GM12878 (cell line): ENCODE measurements around the gene NUTM2F. TPM values are rescaled to one million over a fixed set of nuclear protein-coding genes. Genes with fewer than 3 reads are reported as not detected.

ENCODE experiments used
- ATAC-seq: fragments of 200-7000 bp; cut with Tn5 transposase; 3 replicates; pipeline ENCODE4 v1.9.1; 2020; ENCODE audit warnings: mild to moderate bottlenecking, moderate library complexity
- BruUV-seq: library from RNA; stranded (reverse); fragments of 400-500 nt; replicated peaks from 2 replicates; lab custom pipeline; 2021; lab: Mats Ljungman, UMichigan
- CTCF ChIA-PET: fragments of 300-600 bp; sonication (Branson Sonifier 250); formaldehyde crosslinking; extraction: SDS; loops from one replicate; lab custom pipeline; 2021; ENCODE audit warnings: inconsistent platforms; lab: Yijun Ruan, JAX
- POLR2A ChIA-PET: fragments of 350-600 bp; formaldehyde crosslinking; extraction: SDS; loops from one replicate; lab custom pipeline; 2021; ENCODE audit warnings: inconsistent platforms; lab: Charles Lee
- RAD21 ChIA-PET: fragments of 300-600 bp; sonication (Branson Sonifier 250); formaldehyde crosslinking; loops from one replicate; lab custom pipeline; 2023; ENCODE audit warnings: antibody characterized with exemption; ENCODE audit not compliant: unreplicated experiment; lab: Charles Lee
- SMC1A ChIA-PET: fragments of 300-600 bp; sonication (Branson Sonifier 250); formaldehyde crosslinking; loops from one replicate; lab custom pipeline; 2023; ENCODE audit not compliant: unreplicated experiment, uncharacterized antibody; lab: Charles Lee
- DNase-seq: peaks from one replicate; pipeline ENCODE4 v3.0.0-alpha.2; 2011; ENCODE audit warnings: low read depth, low spot score
- FAIRE-seq: peaks from 3 replicates; lab custom pipeline; 2011; peaks lifted over from hg19 to GRCh38; lab: Jason Lieb, UNC
- H2AFZ ChIP-seq: 2 replicates; pipeline ENCODE4 v1.6.0; 2011; ENCODE audit warnings: low read depth, low read length, control low read depth; ENCODE audit not compliant: control insufficient read depth
- H3K27ac ChIP-seq: 2 replicates; pipeline ENCODE4 v1.5.1; 2011; ENCODE audit warnings: control low read depth; ENCODE audit not compliant: control insufficient read depth, insufficient read depth
- H3K27me3 ChIP-seq, 2 experiments: replicated peaks in 1 of 2; 2 replicates each; pipeline versions ENCODE4 v1.6.0 to v1.6.1; 2011; ENCODE audit warnings: low read length in 1 of 2; ENCODE audit not compliant: control insufficient read depth in 2 of 2, insufficient read depth in 2 of 2
- H3K36me3 ChIP-seq, 2 experiments: 2 replicates each; pipeline ENCODE4 v1.5.1; 2011; ENCODE audit warnings: low read length in 1 of 2; ENCODE audit not compliant: control insufficient read depth in 2 of 2, insufficient read depth in 2 of 2
- H3K4me1 ChIP-seq: 2 replicates; pipeline ENCODE4 v1.6.1; 2011; ENCODE audit warnings: mild to moderate bottlenecking, low read length, moderate library complexity, mixed read lengths; ENCODE audit not compliant: control insufficient read depth, insufficient read depth
- H3K4me2 ChIP-seq: 2 replicates; pipeline ENCODE4 v1.6.0; 2011; ENCODE audit warnings: control low read depth; ENCODE audit not compliant: control insufficient read depth, insufficient read depth
- H3K4me3 ChIP-seq: fragments of 200-600 bp; sonication (generic); 2 replicates; pipeline ENCODE4 v1.5.1; 2016
- H3K79me2 ChIP-seq: 2 replicates; pipeline ENCODE4 v1.6.0; 2011; ENCODE audit warnings: low read length; ENCODE audit not compliant: control insufficient read depth, insufficient read depth
- H3K9ac ChIP-seq: 2 replicates; pipeline ENCODE4 v1.8.0; 2011; ENCODE audit warnings: low read length, control low read depth, mixed read lengths; ENCODE audit not compliant: control insufficient read depth, insufficient read depth
- H3K9me3 ChIP-seq: replicated peaks from 3 replicates; pipeline ENCODE4 v1.5.1; 2011; ENCODE audit warnings: mild to moderate bottlenecking, low read length; ENCODE audit not compliant: control insufficient read depth, insufficient read depth
- H4K20me1 ChIP-seq: 2 replicates; pipeline ENCODE4 v1.6.0; 2011; ENCODE audit not compliant: control insufficient read depth, insufficient read depth
- ATF7 ChIP-seq: fragments of 450-650 bp; IDR thresholded peaks from 2 replicates; pipeline ENCODE4 v1.6.1; 2016; ENCODE audit warnings: low read depth, mild to moderate bottlenecking
- CHD1 ChIP-seq: IDR thresholded peaks from 2 replicates; pipeline ENCODE4 v1.6.1; 2012; ENCODE audit warnings: low read depth, low read length, improper control_type of control experiment
- GATAD2B ChIP-seq: fragments of 450-650 bp; conservative IDR thresholded peaks from 2 replicates; pipeline ENCODE4 v1.6.1; 2017; ENCODE audit warnings: low read depth, mild to moderate bottlenecking, moderate library complexity
- IKZF2 ChIP-seq, 2 experiments: fragments of 450-650 bp; IDR thresholded peaks; 2 replicates each; pipeline ENCODE4 v1.6.1; 2017; ENCODE audit warnings: mild to moderate bottlenecking in 2 of 2, moderate library complexity in 2 of 2
- KAT2A ChIP-seq: conservative IDR thresholded peaks from 2 replicates; pipeline ENCODE4 v1.6.1; 2011; ENCODE audit warnings: low read depth, low read length; ENCODE audit not compliant: control insufficient read depth
- MEF2B ChIP-seq: fragments of 450-650 bp; IDR thresholded peaks from 2 replicates; pipeline ENCODE4 v1.6.1; 2018; ENCODE audit warnings: mild to moderate bottlenecking, moderate library complexity; ENCODE audit not compliant: partially characterized antibody, poor library complexity, severe bottlenecking
- NFIC ChIP-seq: IDR thresholded peaks from 2 replicates; pipeline ENCODE4 v1.6.1; 2012; ENCODE audit warnings: low read depth, mild to moderate bottlenecking, inconsistent platforms, low read length, moderate library complexity
- NR2C2 ChIP-seq: IDR thresholded peaks from 2 replicates; pipeline ENCODE4 v1.6.1; 2011; ENCODE audit warnings: borderline replicate concordance, low read depth; ENCODE audit not compliant: control insufficient read depth, insufficient read length
- RAD21 ChIP-seq: IDR thresholded peaks from 2 replicates; pipeline ENCODE4 v1.6.1; 2011; ENCODE audit warnings: mild to moderate bottlenecking, low read depth, low read length, moderate library complexity; ENCODE audit not compliant: insufficient read depth
- TCF3 ChIP-seq: IDR thresholded peaks from 2 replicates; pipeline ENCODE4 v1.6.1; 2012; ENCODE audit warnings: low read depth, mild to moderate bottlenecking, low read length, borderline replicate concordance; ENCODE audit not compliant: insufficient read depth
- USF2 ChIP-seq: IDR thresholded peaks from 2 replicates; pipeline ENCODE4 v1.6.1; 2011; ENCODE audit warnings: low read depth, low read length, improper control_type of control experiment, borderline replicate concordance
- ZBTB11 ChIP-seq: fragments of 450-650 bp; formaldehyde crosslinking; IDR thresholded peaks from 2 replicates; pipeline ENCODE4 v1.5.0; 2022; ENCODE audit warnings: mild to moderate bottlenecking, missing genetic modification characterization
- WGBS: methylation state at CpG from one replicate; pipeline ENCODE4 v1.1.6; 2016; ENCODE audit warnings: low lambda C conversion rate; ENCODE audit not compliant: insufficient replicate concordance, insufficient coverage; ENCODE audit errors: missing lambda C conversion rate; 5-methylcytosine and 5-hydroxymethylcytosine counted together
- in situ Hi-C: fragments of 300-500 bp; cut with MboI; formaldehyde crosslinking; loops from 9 replicates; pipeline ENCODE4 v1.14.3; 2018; ENCODE audit warnings: mixed read lengths
- intact Hi-C: fragments of 100-400 bp; cut with micrococcal nuclease; formaldehyde crosslinking; loops from one replicate; pipeline ENCODE4 v1.14.2; 2022; ENCODE audit not compliant: unreplicated experiment
- polyA plus RNA-seq, 11 experiments: library from polyadenylated mRNA; depleted of rRNA in 4 of 11; unstranded in 6 of 11; stranded (reverse) in 5 of 11; fragments of >200 nt; fragmentation: Nextera tagmentation in 4 of 11; fragmentation: Illumina TruSeq in 1 of 11; extraction: Ambion mirVana in 4 of 11; extraction: Trizol in 1 of 11; gene quantifications; 1 replicate in 1 of 11; 2 replicates in 10 of 11; pipeline versions ENCODE4 v1.2.1 to v1.2.3, GENCODE V29; 2011 to 2016; ENCODE audit warnings: inconsistent platforms in 2 of 11, missing spikeins in 2 of 11, low read depth in 1 of 11
- total RNA-seq, 4 experiments: library from RNA; depleted of rRNA in 3 of 4; stranded (reverse); fragments of >200 nt in 3 of 4; fragmentation: Illumina TruSeq in 1 of 4; extraction: Trizol in 1 of 4; gene quantifications; 2 replicates each; pipeline versions ENCODE4 v1.2.1 to v1.2.3, GENCODE V29; 2013 to 2021

NUTM2F gene
- total and polyA plus RNA-seq, 10 of the 15 experiments (the other 5 are each of a cell fraction or from before 2014, with no cell fraction given): not detected

- Histone ChIP-seq H3K4me1 (no peaks in the 10 kb centered on the region), H3K79me2 (no peaks in the 10 kb centered on the region), H3K4me3 (no peak overlapping the region), H3K9me3 (no peaks in the 10 kb centered on the region), H2AFZ (no peak overlapping the region), H3K4me2 (no peak overlapping the region), H3K27me3 (no peaks in the 10 kb centered on the region), H3K9ac (no peak overlapping the region), H3K27ac (no peak overlapping the region), H4K20me1 (no peaks in the 10 kb centered on the region), H3K36me3 (peaks cover 4 to 7% of the 10 kb centered on the region in 2 experiments; a peak in 3 of 4 replicates)
- ATAC-seq: no peak
- in situ Hi-C loops (no loop called here), intact Hi-C loops (no loop called here)
- POLR2A ChIA-PET: interaction anchor here (0.5 kb wide), 1 partner anchor 1368 kb away, joined by 4 read pairs; no protein-coding TSS in a partner anchor
- no peak for FAIRE-seq
- DNase-seq: no peak
- RAD21 ChIA-PET: no interaction called here
- no TSS peak for BruUV-seq
- CTCF ChIA-PET: no interaction called here
- 80% methylated on average over 9 of the region's 9 CpGs for WGBS
- no peak for TF ChIP-seq IKZF2 (IDR thresholded peaks at IDR 0.05)
- TF ChIP-seq TCF3: no peak
- TF ChIP-seq USF2: no peak
- no peak for TF ChIP-seq MEF2B
- SMC1A ChIA-PET: interaction anchor here (0.6 kb wide), 1 partner anchor 178 kb away, joined by 3 read pairs; no protein-coding TSS in a partner anchor
These were observed 29.4 kb downstream of the NUTM2F start for GRCh38 chr9:94298949-94299599.

- H3K27ac ChIP-seq: no peak overlapping the region
- DNase-seq (no peak), FAIRE-seq (no peak), ATAC-seq (no peak)
- no peaks in the 10 kb centered on the region for H4K20me1 ChIP-seq
- H3K4me2 ChIP-seq: no peak overlapping the region
- no peak overlapping the region for H2AFZ ChIP-seq
- H3K79me2 ChIP-seq: no peaks in the 10 kb centered on the region
- SMC1A ChIA-PET: interaction anchor here (0.6 kb wide), 1 partner anchor 1183 kb away, joined by 3 read pairs; no protein-coding TSS in a partner anchor
- H3K9ac ChIP-seq: no peak overlapping the region
- POLR2A ChIA-PET: no interaction called here
- no peaks in the 10 kb centered on the region for H3K4me1 ChIP-seq
- RAD21 ChIA-PET: no interaction called here
- WGBS: 97% methylated on average over 2 of the region's 2 CpGs
- no TSS peak for BruUV-seq
- H3K36me3 ChIP-seq: peaks cover 0 to 13% of the 10 kb centered on the region in 2 experiments; a peak in 3 of 4 replicates
- in situ Hi-C loops: no loop called here
- H3K4me3 ChIP-seq: no peak overlapping the region
- no peaks in the 10 kb centered on the region for H3K9me3 ChIP-seq
- intact Hi-C loops: no loop called here
- CTCF ChIA-PET: no interaction called here
- H3K27me3 ChIP-seq: no peaks in the 10 kb centered on the region
- TF ChIP-seq ATF7 (no peak), RAD21 (no peak), GATAD2B (no peak), NR2C2 (no peak), CHD1 (no peak), ZBTB11 (no peak), KAT2A (no peak), MEF2B (no peak), NFIC (no peak)
These were observed 38.8 kb downstream of the NUTM2F start for GRCh38 chr9:94289691-94290090.
